GM19463 (cell line): ENCODE results near the gene USP9Y.

ENCODE experiments used
- ATAC-seq: cut with Tn5 transposase; IDR thresholded peaks from one replicate; pipeline ENCODE4 v1.9.1; 2021; ENCODE audit warnings: mild to moderate bottlenecking, moderate library complexity; ENCODE audit not compliant: unreplicated experiment

The USP9Y gene

DNA sequence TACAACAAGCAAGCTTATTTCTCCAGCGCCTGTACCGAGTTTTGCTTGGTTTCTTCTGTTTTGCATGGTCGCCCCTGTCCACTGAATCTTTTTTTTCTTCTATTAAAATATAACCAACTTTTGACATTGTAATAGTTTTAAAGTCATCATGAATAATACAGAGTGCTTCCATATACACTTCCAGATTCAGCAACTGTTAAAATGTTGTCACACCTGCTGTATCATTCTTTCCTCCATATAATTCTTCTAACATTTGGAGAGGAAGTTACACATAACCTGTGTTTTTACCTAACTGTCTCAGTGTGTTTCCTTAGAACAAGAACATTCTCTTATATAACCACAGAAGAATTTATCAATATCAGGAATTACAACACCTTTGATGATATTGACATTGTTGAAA lies 83.5 kb downstream of the USP9Y start:
- no peak for ATAC-seq

DNA sequence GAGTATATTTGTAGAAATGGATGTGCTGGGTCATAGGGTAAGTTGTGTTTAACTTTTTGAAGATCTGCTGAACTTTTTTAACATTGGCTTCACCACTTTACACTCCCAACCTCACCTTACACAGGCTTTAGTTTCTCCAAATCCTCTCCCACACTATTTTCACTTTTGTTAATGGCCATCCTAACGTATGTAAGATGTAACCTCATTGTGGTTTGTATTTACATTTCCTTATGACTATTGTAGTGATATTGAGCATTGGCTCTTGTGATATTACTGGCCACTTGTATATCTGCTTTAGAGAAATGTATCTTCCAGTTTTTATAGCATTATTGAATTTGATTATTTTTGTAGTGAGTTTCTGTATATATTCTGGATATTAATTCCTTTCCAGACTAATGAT lies 93.0 kb downstream of the USP9Y start:
- ATAC-seq, result no peak

DNA sequence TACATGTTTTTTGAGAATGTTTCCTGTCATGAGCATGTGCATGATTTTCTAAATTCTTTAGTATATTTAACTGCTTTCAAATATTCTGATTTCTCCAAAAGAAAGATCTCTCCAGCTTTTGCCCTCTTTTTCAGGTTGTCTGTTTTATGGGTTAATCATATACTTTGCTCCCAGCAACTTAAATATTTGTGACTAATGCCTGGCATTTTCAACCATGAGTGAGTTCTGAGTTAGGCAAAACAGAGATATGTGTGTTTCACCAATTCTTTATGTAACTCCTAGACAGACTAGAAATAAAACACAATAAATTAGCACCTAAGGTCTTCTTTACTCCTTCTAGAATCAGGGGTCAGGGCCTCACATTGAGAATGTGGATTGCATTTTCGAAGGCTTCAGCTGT lies 107.0 kb downstream of the USP9Y start:
- no peak for ATAC-seq

DNA sequence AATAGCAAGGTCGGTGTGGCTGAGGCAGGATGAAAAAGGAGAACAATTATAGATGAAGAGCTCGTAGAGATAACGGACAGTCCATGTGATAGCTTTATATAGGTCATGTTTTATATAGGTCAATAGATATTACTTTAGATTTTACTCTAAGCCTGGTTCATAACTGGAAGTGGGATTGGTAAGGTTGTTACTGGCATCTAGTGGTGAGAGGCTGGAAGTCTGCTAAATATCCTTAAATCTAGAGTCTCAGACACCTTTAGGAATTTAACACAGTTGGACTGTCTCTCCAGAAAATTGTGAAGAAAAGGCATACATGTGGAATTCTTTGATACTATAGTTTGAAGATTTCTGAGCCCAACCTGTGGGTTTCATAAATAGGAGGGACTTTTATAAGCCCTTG lies 108.0 kb downstream of the USP9Y start:
- ATAC-seq, result no peak

DNA sequence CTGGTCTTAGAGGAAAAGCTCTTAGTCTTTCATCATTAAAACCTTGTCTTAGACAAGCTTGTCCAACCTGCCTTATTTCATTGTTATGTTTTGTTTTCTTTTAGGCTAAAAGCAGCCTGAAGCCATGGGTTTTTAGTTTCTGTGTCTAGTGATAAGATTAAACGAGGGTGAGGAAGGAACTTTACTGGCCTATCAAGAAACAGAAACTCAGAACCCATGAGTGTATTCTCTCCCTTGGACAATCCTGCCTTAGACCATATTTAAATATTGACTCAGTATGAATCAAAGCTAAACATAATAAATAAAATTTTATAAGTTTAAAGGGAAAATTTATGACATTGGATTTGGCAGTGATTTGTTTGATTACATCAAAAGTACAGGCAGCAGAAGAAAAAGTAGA lies 122.4 kb downstream of the USP9Y start:
- no peak for ATAC-seq

DNA sequence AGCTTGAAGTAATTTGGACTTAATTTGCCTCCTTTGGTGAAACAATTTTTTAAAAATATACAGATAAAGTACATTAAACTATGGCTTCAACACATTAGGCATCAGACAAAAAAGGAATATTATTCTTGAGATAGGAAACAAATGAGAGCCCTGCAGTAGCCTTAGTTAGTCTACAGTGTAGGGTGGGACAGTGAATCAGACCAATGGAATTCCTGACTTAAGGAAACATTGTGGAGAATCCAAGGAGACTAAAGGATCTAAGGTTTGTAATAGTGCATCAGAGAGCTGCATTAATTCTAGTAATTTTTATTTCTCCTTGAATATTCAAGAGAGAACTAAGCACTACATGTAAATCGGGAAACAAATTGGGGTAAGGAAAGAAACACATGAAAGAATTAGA lies 125.8 kb downstream of the USP9Y start:
- ATAC-seq, result no peak

DNA sequence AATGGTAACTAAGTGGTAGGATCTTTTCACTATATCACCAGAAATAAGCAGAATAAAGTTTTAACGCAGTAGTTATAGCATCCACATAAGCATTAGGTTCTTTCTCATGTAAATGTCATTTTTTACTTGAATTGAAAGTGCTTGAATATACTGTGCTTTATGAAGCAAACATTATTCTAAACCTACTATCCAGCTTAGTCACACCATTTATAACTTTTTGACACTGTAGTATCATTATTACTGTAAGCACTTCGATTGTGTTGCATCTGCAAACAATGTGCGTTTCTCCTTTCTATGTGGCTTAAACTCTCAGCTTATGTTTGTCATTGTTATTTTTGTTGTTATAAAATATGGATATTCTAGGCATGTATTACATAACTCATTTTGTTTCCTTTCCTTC lies 132.3 kb downstream of the USP9Y start:
- ATAC-seq, result no peak

DNA sequence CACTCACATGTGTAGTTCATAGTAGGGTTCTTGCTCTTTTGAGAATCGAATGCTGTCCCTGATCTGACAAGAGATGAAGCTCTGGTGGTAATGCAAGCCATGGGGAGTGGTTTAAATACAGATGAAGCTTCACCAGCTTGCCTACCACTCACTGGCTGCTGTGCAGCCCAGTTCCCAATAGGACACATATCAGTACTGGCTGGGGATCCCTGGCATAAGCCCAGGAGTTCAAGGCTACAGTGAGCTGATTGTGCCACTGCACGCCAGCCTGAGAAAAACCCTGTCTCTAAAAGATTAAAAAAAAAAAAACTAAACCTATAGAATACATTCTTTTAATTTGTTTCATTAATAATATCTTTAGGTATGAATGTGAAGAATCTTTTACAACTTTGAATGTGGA lies 136.5 kb downstream of the USP9Y start:
- ATAC-seq, result no peak

DNA sequence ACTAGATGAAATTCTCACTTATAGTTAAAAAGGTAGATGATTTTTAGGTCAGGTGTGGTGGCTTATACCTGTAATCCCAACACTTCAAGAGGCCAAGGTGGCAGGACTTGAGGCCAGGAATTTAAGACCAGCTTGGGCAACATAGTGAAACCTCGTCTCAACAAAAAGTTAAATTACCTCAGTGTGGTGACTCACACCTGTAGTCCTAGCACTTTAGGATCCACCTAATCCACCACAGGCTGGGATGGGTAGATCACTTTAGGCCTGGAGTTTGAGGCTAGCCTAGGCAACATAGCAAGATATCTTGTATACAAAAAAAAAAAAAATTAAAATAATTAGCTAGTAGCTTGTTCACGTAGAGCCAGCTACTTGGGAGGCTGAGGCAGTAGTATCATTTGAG lies 140.3 kb downstream of the USP9Y start:
- no peak for ATAC-seq

DNA sequence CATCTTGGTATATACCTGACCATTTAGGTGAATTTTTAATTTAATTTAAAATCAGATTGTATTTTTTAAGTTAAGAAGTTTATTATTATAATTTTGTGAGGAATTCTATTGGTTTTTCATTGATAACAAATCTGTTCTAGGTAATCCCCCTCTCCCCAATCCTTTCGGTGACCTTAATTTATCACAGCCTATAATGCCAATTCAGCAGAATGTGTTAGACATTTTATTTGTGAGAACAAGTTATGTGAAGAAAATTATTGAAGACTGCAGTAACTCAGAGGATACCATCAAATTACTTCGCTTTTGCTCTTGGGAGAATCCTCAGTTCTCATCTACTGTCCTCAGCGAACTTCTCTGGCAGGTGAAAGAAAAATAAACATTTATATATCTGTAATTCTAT lies 145.8 kb downstream of the USP9Y start:
- ATAC-seq, result no peak

DNA sequence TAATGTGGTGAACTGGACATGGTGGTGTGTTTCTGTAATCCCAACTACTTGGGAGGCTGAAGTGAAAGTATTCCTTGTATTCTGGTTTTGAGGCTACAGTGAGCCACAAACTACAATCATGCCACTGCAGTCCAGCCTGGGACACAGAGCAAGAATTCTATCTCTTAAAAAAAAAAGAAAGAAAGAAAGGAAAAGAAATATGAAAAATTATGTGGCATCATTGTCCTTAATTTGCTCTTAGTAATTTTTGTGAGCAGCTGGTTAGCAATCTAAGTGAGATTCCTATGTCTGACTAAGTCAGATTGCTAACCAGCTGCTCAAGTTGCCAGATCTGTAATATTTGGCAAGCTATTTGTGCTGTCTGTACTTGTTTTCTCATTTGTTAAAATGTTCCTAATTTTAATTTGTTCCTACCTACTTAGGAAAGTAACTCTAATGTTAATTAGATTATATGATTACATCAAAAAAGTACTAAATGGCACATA lies 154.8 kb downstream of the USP9Y start:
- ATAC-seq, result no peak

DNA sequence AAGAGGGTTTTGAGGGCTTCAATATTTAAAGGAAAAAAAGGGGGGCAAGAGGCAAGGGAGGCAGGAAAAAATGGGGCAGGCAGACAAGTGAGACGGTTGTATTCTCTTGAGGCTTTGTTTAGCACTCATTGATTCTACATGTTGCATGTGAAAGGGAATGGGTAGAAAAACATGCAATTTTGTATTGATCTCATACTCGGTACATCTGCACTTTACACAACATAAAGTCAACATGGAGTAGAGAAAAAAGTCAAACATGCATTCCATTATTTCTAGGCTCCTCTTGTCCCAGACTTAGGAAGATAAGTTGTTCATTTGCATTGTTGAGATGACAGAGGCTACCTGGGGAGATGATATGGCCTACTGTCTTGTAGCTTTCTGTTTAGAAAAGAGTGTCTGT lies 166.9 kb downstream of the USP9Y start:
- ATAC-seq, result no peak

DNA sequence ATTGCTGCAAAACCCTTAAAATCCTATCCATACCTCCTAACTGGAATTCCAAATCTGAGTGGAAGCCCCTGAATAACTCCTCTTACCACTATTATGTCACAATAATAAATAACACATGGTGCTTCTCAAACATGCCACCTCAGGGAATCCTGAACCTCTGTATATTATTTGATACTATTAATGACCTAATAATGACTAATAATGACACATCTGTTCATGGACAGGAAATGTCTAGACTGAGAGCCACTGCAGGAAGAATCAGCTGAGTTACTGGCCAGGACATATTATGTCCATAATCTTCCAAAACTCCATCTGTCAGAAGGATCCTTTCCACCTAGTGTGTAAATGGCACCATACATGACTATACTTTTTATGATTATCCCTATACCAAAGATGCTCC lies 195.9 kb downstream of the USP9Y start:
- ATAC-seq, result no peak

DNA sequence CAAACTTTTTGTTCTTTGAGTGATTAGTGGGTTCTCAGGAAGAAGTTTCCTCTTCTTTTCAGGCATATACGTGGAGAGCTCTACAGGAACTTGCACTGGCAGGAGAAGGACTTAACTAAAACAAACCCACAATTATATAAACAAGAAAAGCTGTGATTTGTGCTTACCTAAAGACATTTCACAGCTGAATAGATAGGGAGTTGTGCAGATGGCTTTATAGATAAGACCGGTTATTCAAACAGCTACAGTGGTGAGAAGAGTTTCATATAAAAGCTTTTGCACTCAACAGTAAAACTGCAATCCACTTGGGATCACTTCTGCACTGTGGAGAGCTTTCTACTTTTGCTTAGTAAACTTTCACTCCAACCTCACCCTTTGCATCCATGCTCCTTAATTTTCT lies 197.6 kb downstream of the USP9Y start:
- ATAC-seq, result no peak

DNA sequence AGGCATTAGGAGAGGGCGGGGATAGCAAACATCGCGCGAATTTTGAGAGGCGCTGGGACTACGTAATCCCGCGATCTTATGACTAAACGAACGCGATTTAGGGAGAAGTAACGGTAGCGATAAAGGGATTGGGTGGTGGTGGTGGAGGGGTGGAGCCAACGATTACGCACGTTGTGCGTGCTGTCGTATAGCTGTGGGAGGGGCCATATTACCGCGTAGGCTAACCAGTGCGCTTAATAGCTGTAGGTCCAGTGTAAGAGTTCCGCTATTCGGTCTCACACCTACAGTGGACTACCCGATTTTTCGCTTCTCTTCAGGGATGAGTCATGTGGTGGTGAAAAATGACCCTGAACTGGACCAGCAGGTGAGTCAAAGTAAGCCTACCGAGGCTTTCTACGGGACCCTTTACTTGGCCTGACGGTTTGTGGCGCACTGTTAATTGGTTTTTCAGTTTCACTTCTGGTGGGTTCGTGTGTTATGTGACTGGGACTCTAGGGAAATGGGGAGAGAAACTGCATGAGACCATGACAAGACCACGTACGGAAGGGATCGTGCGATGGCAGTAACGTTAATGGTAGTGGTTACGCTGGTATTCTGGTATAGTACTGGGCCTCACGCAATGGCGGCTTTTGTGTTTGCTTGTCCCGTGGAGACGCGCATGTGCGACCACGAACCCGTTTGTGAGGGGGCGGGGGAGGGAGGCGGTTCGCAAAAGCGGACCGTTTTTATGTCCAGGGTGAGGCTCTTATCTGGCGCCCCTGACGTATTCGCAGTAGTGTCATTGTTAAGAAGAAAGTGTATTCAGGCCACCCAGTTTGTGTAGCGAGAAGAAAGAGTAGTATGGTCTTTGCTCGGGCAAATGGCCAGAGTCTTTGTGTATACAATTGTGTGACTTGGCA lies 203.8 kb downstream of the USP9Y start, which contains the start of gene DDX3Y:
Gene DDX3Y, plus strand, starts transcription at position 251 of the 899 bp plus-strand sequence. Its CDS starts 69 bp downstream, at position 320.
- ATAC-seq, result no peak

DNA sequence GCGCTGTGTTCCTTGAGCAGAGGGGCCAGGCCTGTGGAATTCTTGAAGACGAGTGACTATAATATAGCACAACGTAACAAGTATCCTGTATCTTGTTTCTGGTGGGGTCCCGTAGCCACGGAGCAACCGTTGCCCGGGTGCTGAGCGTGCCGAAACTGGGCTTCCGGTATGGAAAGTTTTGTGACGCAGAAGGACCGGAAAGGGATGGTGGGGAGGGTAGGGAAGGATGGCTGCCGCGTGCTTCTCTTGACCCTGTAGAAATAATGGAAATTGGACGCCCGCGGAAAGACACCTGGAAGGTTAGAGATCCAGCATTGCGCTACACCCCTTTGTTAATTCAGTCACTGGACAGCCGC lies 204.5 kb downstream of the USP9Y start:
- ATAC-seq, result no peak

DNA sequence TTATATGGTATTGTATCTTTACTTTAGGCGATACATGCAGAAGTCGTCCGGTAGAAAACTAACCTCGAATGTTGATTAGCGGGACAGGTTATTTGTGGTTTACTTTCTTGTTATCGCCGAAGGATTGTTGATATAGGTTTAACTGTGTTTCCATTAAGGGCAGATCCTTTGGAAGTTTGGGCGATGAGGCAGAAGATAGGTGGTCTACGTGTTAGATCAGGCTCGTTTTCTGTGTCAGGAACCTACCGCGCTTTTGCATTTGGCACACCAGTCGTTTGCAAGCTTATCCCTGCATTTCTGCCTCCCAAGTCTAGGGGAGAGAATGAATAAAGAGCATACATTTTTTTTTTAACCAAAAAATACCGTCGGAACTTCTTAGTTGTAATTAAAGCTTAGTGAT lies 204.9 kb downstream of the USP9Y start:
- ATAC-seq, result no peak
